CD4-positive, alpha-beta T cell (primary cell): Measurements from ENCODE around the gene CHRM4. TPM values are rescaled to one million over a fixed set of nuclear protein-coding genes. Genes with fewer than 3 reads are reported as not detected.

Source experiments
- ATAC-seq: fragments of 200-7000 bp; cut with Tn5 transposase; one replicate; pipeline ENCODE4 v1.10.0; 2022; ENCODE audit warnings: mild to moderate bottlenecking; ENCODE audit not compliant: poor library complexity
- CTCF ChIA-PET: fragments of 350-600 bp; sonication (Branson Sonifier 250); formaldehyde crosslinking; loops from one replicate; lab custom pipeline; 2021; ENCODE audit warnings: antibody characterized with exemption, inconsistent platforms; lab: Charles Lee
- POLR2A ChIA-PET: fragments of 350-600 bp; sonication (Branson Sonifier 250); formaldehyde crosslinking; loops from one replicate; lab custom pipeline; 2021; ENCODE audit warnings: antibody characterized with exemption, inconsistent platforms; lab: Charles Lee
- DNase-seq, 14 experiments: peaks; one replicate each; pipeline ENCODE4 v3.0.0-alpha.2; 2013 to 2020; ENCODE audit warnings: mixed read lengths in 2 of 14
- H3K27ac ChIP-seq, 2 donors: one replicate each; pipeline versions ENCODE4 v1.5.1 to v1.7.0; 2013; ENCODE audit warnings: low read length in 2 of 2, low read depth in 1 of 2, mild to moderate bottlenecking in 1 of 2
- H3K27me3 ChIP-seq, 2 experiments: 1 replicate in 1 of 2; 2 replicates in 1 of 2; pipeline versions ENCODE4 v1.6.1 to v1.7.0; 2013; ENCODE audit warnings: low read length in 2 of 2, control low read depth in 1 of 2, mild to moderate bottlenecking in 1 of 2, moderate library complexity in 1 of 2; ENCODE audit not compliant: insufficient read depth in 2 of 2, control insufficient read depth in 1 of 2
- H3K36me3 ChIP-seq: one replicate; pipeline ENCODE4 v1.6.1; 2013; ENCODE audit warnings: low read length, control low read depth; ENCODE audit not compliant: insufficient read depth
- H3K4me1 ChIP-seq: one replicate; pipeline ENCODE4 v1.6.1; 2013; ENCODE audit warnings: low read length, control low read depth; ENCODE audit not compliant: insufficient read depth
- H3K4me3 ChIP-seq: one replicate; pipeline ENCODE4 v1.5.1; 2013; ENCODE audit warnings: mild to moderate bottlenecking, low read length, moderate library complexity
- H3K9me3 ChIP-seq, 2 experiments: 1 replicate in 1 of 2; 2 replicates in 1 of 2; pipeline versions ENCODE4 v1.6.1 to v1.7.0; 2013; ENCODE audit warnings: low read length in 2 of 2, mild to moderate bottlenecking in 2 of 2, control low read depth in 1 of 2, moderate library complexity in 1 of 2; ENCODE audit not compliant: control insufficient read depth in 1 of 2, insufficient read depth in 1 of 2
- H3K27ac Mint-ChIP-seq: one replicate; pipeline ENCODE4 v1.8.0; 2020; ENCODE audit warnings: mixed read lengths
- H3K27me3 Mint-ChIP-seq: one replicate; pipeline ENCODE4 v1.8.0; 2021; ENCODE audit warnings: mixed read lengths
- H3K36me3 Mint-ChIP-seq: one replicate; pipeline ENCODE4 v1.8.0; 2021; ENCODE audit warnings: low read depth, mixed read lengths
- H3K4me1 Mint-ChIP-seq: one replicate; pipeline ENCODE4 v1.8.0; 2021; ENCODE audit warnings: low read depth, mixed read lengths
- H3K4me3 Mint-ChIP-seq: one replicate; pipeline ENCODE4 v1.8.0; 2020; ENCODE audit warnings: mild to moderate bottlenecking, mixed read lengths
- H3K9me3 Mint-ChIP-seq: one replicate; pipeline ENCODE4 v1.8.0; 2020; ENCODE audit warnings: mixed read lengths
- intact Hi-C, 2 experiments: fragments of 100-400 bp; cut with DNase I in 1 of 2; cut with micrococcal nuclease in 1 of 2; formaldehyde crosslinking; loops; one replicate each; pipeline versions ENCODE4 v1.15.1 to v1.9.0; 2023 to 2025; cut with DNase I, micrococcal nuclease
- total RNA-seq, 174 experiments: library from RNA in 2 of 174; stranded (reverse) in 2 of 174; gene quantifications; one replicate each; pipeline ENCODE4 v1.2.3 and lab custom pipeline; 2021 to 2026
- TF ChIP-seq, protein P1 (sequence below): fragments of 200-600 bp; IDR thresholded peaks from one replicate; pipeline ENCODE4 v1.8.0; 2022; ENCODE audit warnings: antibody characterized with exemption, mild to moderate bottlenecking

The CHRM4 gene
- total RNA-seq, 2 experiments from 2014 or later = 3.2 to 3.7 TPM

DNA sequence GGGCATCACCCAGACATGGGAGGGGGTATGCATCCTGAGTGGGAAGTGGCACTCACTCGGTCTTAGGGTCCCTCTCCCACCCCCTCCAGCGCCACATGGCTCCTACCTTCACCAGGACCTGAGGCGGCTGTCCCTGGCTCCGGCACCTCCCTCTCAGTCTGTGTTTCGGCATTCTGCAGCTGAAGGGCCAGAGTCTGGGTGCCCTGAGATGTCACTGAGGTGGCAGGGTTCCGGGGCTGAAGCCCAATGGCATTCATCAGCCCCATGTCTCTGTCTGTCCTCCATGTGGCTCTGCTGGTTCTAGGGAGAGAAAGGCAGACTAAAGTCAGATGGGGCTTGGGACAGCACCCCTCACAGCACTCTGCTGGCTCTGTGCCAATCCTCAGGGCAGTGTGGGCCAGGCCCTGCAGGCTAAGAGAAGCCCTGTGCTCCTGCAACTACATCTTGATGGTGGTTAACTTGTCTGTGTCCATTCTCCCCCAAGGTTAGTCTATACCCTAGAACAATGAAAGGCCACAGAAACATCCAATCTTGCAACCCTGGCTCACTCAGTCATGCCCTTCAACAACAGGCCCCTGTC lies 16.9 kb upstream of the CHRM4 start:
- intact Hi-C loops = no loop called here
- ATAC-seq (no peak), DNase-seq (no peak)
- ChIA-PET POLR2A (no interaction called here), CTCF (no interaction called here)
- Histone ChIP-seq H3K27me3 (no peaks in the 10 kb centered on the region), H3K4me1 (no peaks in the 10 kb centered on the region), H3K4me3 (no peak overlapping the region), H3K27ac (no peak overlapping the region), H3K9me3 (no peaks in the 10 kb centered on the region), H3K36me3 (peaks cover 62% of the 10 kb centered on the region)
- no peak overlapping the region for H3K4me3 Mint-ChIP-seq
- H3K27ac Mint-ChIP-seq = no peak overlapping the region
- TF ChIP-seq, protein P1, sequence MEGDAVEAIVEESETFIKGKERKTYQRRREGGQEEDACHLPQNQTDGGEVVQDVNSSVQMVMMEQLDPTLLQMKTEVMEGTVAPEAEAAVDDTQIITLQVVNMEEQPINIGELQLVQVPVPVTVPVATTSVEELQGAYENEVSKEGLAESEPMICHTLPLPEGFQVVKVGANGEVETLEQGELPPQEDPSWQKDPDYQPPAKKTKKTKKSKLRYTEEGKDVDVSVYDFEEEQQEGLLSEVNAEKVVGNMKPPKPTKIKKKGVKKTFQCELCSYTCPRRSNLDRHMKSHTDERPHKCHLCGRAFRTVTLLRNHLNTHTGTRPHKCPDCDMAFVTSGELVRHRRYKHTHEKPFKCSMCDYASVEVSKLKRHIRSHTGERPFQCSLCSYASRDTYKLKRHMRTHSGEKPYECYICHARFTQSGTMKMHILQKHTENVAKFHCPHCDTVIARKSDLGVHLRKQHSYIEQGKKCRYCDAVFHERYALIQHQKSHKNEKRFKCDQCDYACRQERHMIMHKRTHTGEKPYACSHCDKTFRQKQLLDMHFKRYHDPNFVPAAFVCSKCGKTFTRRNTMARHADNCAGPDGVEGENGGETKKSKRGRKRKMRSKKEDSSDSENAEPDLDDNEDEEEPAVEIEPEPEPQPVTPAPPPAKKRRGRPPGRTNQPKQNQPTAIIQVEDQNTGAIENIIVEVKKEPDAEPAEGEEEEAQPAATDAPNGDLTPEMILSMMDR = no peak
- peaks cover 72% of the 10 kb centered on the region for H3K36me3 Mint-ChIP-seq
- no peaks in the 10 kb centered on the region for H3K9me3 Mint-ChIP-seq
- no peaks in the 10 kb centered on the region for H3K4me1 Mint-ChIP-seq
- H3K27me3 Mint-ChIP-seq = no peaks in the 10 kb centered on the region

DNA sequence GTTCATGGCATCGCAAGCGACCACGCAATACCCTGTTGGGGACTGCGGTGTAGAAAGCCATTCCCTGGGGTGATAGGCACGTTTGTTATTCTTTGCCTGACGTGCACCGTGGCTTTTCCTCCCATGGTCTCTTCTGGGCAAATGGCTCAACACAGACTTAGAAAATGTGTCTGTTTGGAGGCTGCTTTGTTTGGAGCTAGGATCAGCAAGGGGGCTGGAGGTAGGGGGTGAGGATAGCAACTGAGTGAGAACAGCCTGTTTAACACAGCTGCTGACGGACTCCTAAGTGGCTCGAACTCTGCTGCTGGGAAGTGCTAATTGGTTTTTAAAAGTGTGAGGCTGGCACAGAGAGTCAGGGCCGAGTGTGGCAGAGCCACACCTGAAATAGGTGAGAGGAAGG lies 16.1 kb upstream of the CHRM4 start:
- Histone ChIP-seq H3K27me3 (no peaks in the 10 kb centered on the region), H3K4me1 (no peaks in the 10 kb centered on the region), H3K36me3 (peaks cover 65% of the 10 kb centered on the region), H3K9me3 (no peaks in the 10 kb centered on the region), H3K27ac (no peak overlapping the region), H3K4me3 (no peak overlapping the region)
- ChIA-PET CTCF (interaction anchor here (1.4 kb wide), 1 partner anchor 10 kb away, joined by 3 read pairs; no protein-coding TSS in a partner anchor), POLR2A (no interaction called here)
- H3K4me1 Mint-ChIP-seq = no peaks in the 10 kb centered on the region
- H3K36me3 Mint-ChIP-seq = peaks cover 74% of the 10 kb centered on the region
- no peak overlapping the region for H3K4me3 Mint-ChIP-seq
- H3K27me3 Mint-ChIP-seq = no peaks in the 10 kb centered on the region
- H3K27ac Mint-ChIP-seq = no peak overlapping the region
- no peaks in the 10 kb centered on the region for H3K9me3 Mint-ChIP-seq
- TF ChIP-seq, protein P1 = no peak
- no peak for DNase-seq
- ATAC-seq = no peak
- intact Hi-C loops = no loop called here

DNA sequence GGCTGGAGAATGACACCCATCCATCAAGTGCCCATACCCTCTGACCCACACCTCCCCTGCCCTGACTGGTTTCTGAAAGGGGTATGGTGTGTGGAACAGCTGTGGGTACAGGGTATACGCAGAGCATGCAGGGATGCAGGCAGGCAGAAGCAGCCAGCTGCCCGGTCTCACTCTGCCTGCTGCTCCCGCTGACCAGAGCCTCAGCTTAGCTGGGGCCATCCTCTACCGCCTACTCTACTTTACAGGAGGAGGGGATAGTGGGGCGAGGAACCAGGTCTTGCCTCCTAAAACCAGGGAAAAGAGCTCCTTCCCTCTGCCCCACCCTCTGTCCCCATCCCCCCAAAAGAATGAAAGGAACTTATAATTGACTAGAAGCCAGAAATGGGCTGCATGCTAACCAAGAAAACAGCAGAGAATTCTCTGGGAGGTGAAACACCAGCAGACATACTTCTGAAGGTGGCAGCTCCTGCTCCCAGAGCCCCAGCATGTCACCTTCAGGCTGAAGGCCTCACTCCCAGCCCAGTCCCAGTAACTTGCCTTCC lies 13.0 kb upstream of the CHRM4 start:
- H3K36me3 ChIP-seq = peaks cover 64% of the 10 kb centered on the region
- H3K4me1 ChIP-seq = no peaks in the 10 kb centered on the region
- no peaks in the 10 kb centered on the region for H3K27me3 ChIP-seq
- TF ChIP-seq, protein P1 = no peak
- H3K4me3 ChIP-seq = no peak overlapping the region
- no peak overlapping the region for H3K4me3 Mint-ChIP-seq
- CTCF ChIA-PET = interaction anchor here (0.5 kb wide), 1 partner anchor 1527 kb away, joined by 3 read pairs; no protein-coding TSS in a partner anchor
- POLR2A ChIA-PET = no interaction called here
- H3K27ac Mint-ChIP-seq = no peak overlapping the region
- H3K4me1 Mint-ChIP-seq = no peaks in the 10 kb centered on the region
- intact Hi-C loops = no loop called here
- H3K9me3 ChIP-seq = no peaks in the 10 kb centered on the region
- peaks cover 76% of the 10 kb centered on the region for H3K36me3 Mint-ChIP-seq
- H3K9me3 Mint-ChIP-seq = no peaks in the 10 kb centered on the region
- DNase-seq = no peak
- no peak overlapping the region for H3K27ac ChIP-seq
- H3K27me3 Mint-ChIP-seq = no peaks in the 10 kb centered on the region
- no peak for ATAC-seq
